Measurements from ENCODE around the gene HOXA3. TPM values are rescaled to one million over a fixed set of nuclear protein-coding genes. Genes with fewer than 3 reads are reported as not detected.

Gene HOXA3
- total RNA-seq, 1 experiment from 2014 or later: 22.6 TPM

GRCh38 chr7:27185013-27185853 lies 32.9 kb upstream of the HOXA3 start, which contains the start of gene HOXA11:
Gene HOXA11 (minus strand): TSS chr7:27185232. CDS start chr7:27185144, 88 bp downstream.
- TF ChIP-seq CTCF (IDR thresholded peaks at IDR 0.05; ENCODE audit: insufficient read depth in 1 of 2, low read depth in 1 of 2, low read length in 1 of 2, severe bottlenecking in 1 of 2, unreplicated experiment in 1 of 2): no peak
- peak in 1 of 2 experiments; percentile 32 for DNase-seq
- Histone ChIP-seq H3K36me3 (ENCODE audit: control insufficient read depth, insufficient read depth, low read length) (no peaks in the 10 kb centered on the region), H3K9me3 (no peaks in the 10 kb centered on the region), H3K4me1 (peaks cover 14% of the 10 kb centered on the region), H3K27me3 (replicated peaks; ENCODE audit: control insufficient read depth, insufficient read depth, low read length) (peaks cover 5% of the 10 kb centered on the region), H3K4me3 (ENCODE audit: low read depth, low read length) (peak within 1 kb of the TSS; percentile 55)
- peaks cover 8% of the 10 kb centered on the region for H3K27me3 Mint-ChIP-seq (ENCODE audit: insufficient read depth, unreplicated experiment)
- no peaks in the 10 kb centered on the region for H3K9me3 Mint-ChIP-seq (ENCODE audit: unreplicated experiment)
- ChIA-PET CTCF (interaction anchor here (0.7 to 1.8 kb wide), 2 partner anchors 11 to 393 kb away, joined by 3 to 5 read pairs; no protein-coding TSS in a partner anchor), POLR2A (no interaction called here)
- peak within 1 kb of the TSS; percentile 71 for H3K4me3 Mint-ChIP-seq (ENCODE audit: unreplicated experiment)
- intact Hi-C loops (cut with micrococcal nuclease; ENCODE audit: unreplicated experiment): no loop called here
- BruUV-seq (replicated peaks): no TSS peak
- H3K4me1 Mint-ChIP-seq (ENCODE audit: low read depth, unreplicated experiment): peaks cover 7% of the 10 kb centered on the region
- peaks cover 6% of the 10 kb centered on the region for H3K36me3 Mint-ChIP-seq (ENCODE audit: insufficient read depth, unreplicated experiment)
- no peak within 1 kb of the TSS for H3K27ac Mint-ChIP-seq (ENCODE audit: unreplicated experiment)

- peak; percentile 47 to 50 for DNase-seq
- H3K36me3 Mint-ChIP-seq (ENCODE audit: insufficient read depth, unreplicated experiment): peaks cover 6% of the 10 kb centered on the region
- no peaks in the 10 kb centered on the region for H3K36me3 ChIP-seq (ENCODE audit: control insufficient read depth, insufficient read depth, low read length)
- no peak overlapping the region for H3K27ac Mint-ChIP-seq (ENCODE audit: unreplicated experiment)
- H3K4me1 ChIP-seq: peaks cover 14% of the 10 kb centered on the region
- H3K4me3 ChIP-seq (ENCODE audit: low read depth, low read length): peak overlapping the region; percentile 55
- TSS peak; percentile 54 for BruUV-seq (replicated peaks)
- ChIA-PET CTCF (interaction anchor here (0.7 to 1.8 kb wide), 3 partner anchors 12 to 393 kb away, joined by 3 to 9 read pairs (median 5); no protein-coding TSS in a partner anchor), POLR2A (no interaction called here)
- H3K9me3 ChIP-seq: no peaks in the 10 kb centered on the region
- peaks cover 8% of the 10 kb centered on the region for H3K27me3 Mint-ChIP-seq (ENCODE audit: insufficient read depth, unreplicated experiment)
- peaks cover 5% of the 10 kb centered on the region for H3K27me3 ChIP-seq (replicated peaks; ENCODE audit: control insufficient read depth, insufficient read depth, low read length)
- H3K4me1 Mint-ChIP-seq (ENCODE audit: low read depth, unreplicated experiment): peaks cover 7% of the 10 kb centered on the region
- intact Hi-C loops (cut with micrococcal nuclease; ENCODE audit: unreplicated experiment): no loop called here
- peak overlapping the region; percentile 71 for H3K4me3 Mint-ChIP-seq (ENCODE audit: unreplicated experiment)
- no peaks in the 10 kb centered on the region for H3K9me3 Mint-ChIP-seq (ENCODE audit: unreplicated experiment)
- no peak for TF ChIP-seq CTCF (IDR thresholded peaks at IDR 0.05; ENCODE audit: insufficient read depth in 1 of 2, low read depth in 1 of 2, low read length in 1 of 2, severe bottlenecking in 1 of 2, unreplicated experiment in 1 of 2)
These were observed 32.1 kb upstream of the HOXA3 start for GRCh38 chr7:27184337-27185012.

- TF ChIP-seq CTCF (IDR thresholded peaks at IDR 0.05; ENCODE audit: insufficient read depth in 1 of 2, low read depth in 1 of 2, low read length in 1 of 2, severe bottlenecking in 1 of 2, unreplicated experiment in 1 of 2): no peak
- no peaks in the 10 kb centered on the region for H3K36me3 ChIP-seq (ENCODE audit: control insufficient read depth, insufficient read depth, low read length)
- peak in 1 of 2 experiments; percentile 26 for DNase-seq
- peaks cover 5% of the 10 kb centered on the region for H3K27me3 ChIP-seq (replicated peaks; ENCODE audit: control insufficient read depth, insufficient read depth, low read length)
- H3K9me3 ChIP-seq: no peaks in the 10 kb centered on the region
- ChIA-PET POLR2A (no interaction called here), CTCF (interaction anchor here (0.7 to 1.8 kb wide), 2 partner anchors 12 to 37 kb away, joined by 5 to 9 read pairs; no protein-coding TSS in a partner anchor)
- H3K9me3 Mint-ChIP-seq (ENCODE audit: unreplicated experiment): no peaks in the 10 kb centered on the region
- H3K36me3 Mint-ChIP-seq (ENCODE audit: insufficient read depth, unreplicated experiment): peaks cover 6% of the 10 kb centered on the region
- H3K4me1 ChIP-seq: peaks cover 14% of the 10 kb centered on the region
- H3K4me1 Mint-ChIP-seq (ENCODE audit: low read depth, unreplicated experiment): peaks cover 7% of the 10 kb centered on the region
- H3K27me3 Mint-ChIP-seq (ENCODE audit: insufficient read depth, unreplicated experiment): peaks cover 8% of the 10 kb centered on the region
- H3K27ac Mint-ChIP-seq (ENCODE audit: unreplicated experiment): no peak overlapping the region
- peak overlapping the region; percentile 71 for H3K4me3 Mint-ChIP-seq (ENCODE audit: unreplicated experiment)
- no TSS peak for BruUV-seq (replicated peaks)
- intact Hi-C loops (cut with micrococcal nuclease; ENCODE audit: unreplicated experiment): no loop called here
- peak overlapping the region; percentile 55 for H3K4me3 ChIP-seq (ENCODE audit: low read depth, low read length)
These were observed 31.4 kb upstream of the HOXA3 start for GRCh38 chr7:27183682-27184336.
